ENCODE data around the gene COL6A3.
"Not testable (repeated sequence)": the region's sequence is repeated elsewhere in the genome, so short reads cannot be mapped to it uniquely, and the experiment has no call there.

The COL6A3 gene

GRCh38 chr2:237384672-237385020 is 29.3 kb downstream of the COL6A3 start:
- DNase-seq: no peak

- DNase-seq: no peak
Measured at GRCh38 chr2:237383991-237384671, 29.8 kb downstream of the COL6A3 start.

- DNase-seq: no peak
Measured at GRCh38 chr2:237380768-237381167, 33.2 kb downstream of the COL6A3 start.

GRCh38 chr2:237379636-237380035 is 34.3 kb downstream of the COL6A3 start:
- DNase-seq: no peak

GRCh38 chr2:237378650-237379049 is 35.3 kb downstream of the COL6A3 start:
- no peak for DNase-seq

- DNase-seq: no peak
Measured at GRCh38 chr2:237374284-237375060, 39.5 kb downstream of the COL6A3 start.

- no peak for DNase-seq
Measured at GRCh38 chr2:237371856-237372255, 42.1 kb downstream of the COL6A3 start.

GRCh38 chr2:237365671-237366070 is 48.3 kb downstream of the COL6A3 start:
- no peak for DNase-seq

- no peak for DNase-seq
Measured at GRCh38 chr2:237364655-237365054, 49.3 kb downstream of the COL6A3 start.

- DNase-seq: no peak
Measured at GRCh38 chr2:237361194-237362004, 52.6 kb downstream of the COL6A3 start.

GRCh38 chr2:237359894-237360780 is 53.8 kb downstream of the COL6A3 start:
- DNase-seq: no peak

GRCh38 chr2:237359518-237359840 is 54.5 kb downstream of the COL6A3 start:
- no peak for DNase-seq

GRCh38 chr2:237358721-237359517 is 55.0 kb downstream of the COL6A3 start:
- DNase-seq: no peak

- DNase-seq: no peak
Measured at GRCh38 chr2:237355701-237356100, 58.3 kb downstream of the COL6A3 start.

- DNase-seq: no peak
Measured at GRCh38 chr2:237354892-237355291, 59.1 kb downstream of the COL6A3 start.

- DNase-seq: not testable (repeated sequence)
Measured at GRCh38 chr2:237354172-237354571, 59.8 kb downstream of the COL6A3 start.

GRCh38 chr2:237353215-237353614 is 60.7 kb downstream of the COL6A3 start:
- DNase-seq: no peak

GRCh38 chr2:237352279-237352845 is 61.6 kb downstream of the COL6A3 start:
- DNase-seq: no peak

GRCh38 chr2:237351796-237352195 is 62.2 kb downstream of the COL6A3 start:
- no peak for DNase-seq

- no peak for DNase-seq
Measured at GRCh38 chr2:237351046-237351445, 62.9 kb downstream of the COL6A3 start.

Data from hypothalamus (tissue), 51 donors.